Stimulated activated CD8-positive, alpha-beta memory T cell treated with anti-CD3 and anti-CD28 coated beads, Interleukin-7, amount 100 ng/mL, for 48 hours (primary cell): ENCODE results near the gene SHH.

Experiments
- DNase-seq, 2 donors: peaks; one replicate each; pipeline ENCODE4 v3.0.0-alpha.2; 2020; ENCODE audit warnings: low read depth in 1 of 2; ENCODE audit errors: extremely low read depth in 1 of 2

SHH gene

DNA sequence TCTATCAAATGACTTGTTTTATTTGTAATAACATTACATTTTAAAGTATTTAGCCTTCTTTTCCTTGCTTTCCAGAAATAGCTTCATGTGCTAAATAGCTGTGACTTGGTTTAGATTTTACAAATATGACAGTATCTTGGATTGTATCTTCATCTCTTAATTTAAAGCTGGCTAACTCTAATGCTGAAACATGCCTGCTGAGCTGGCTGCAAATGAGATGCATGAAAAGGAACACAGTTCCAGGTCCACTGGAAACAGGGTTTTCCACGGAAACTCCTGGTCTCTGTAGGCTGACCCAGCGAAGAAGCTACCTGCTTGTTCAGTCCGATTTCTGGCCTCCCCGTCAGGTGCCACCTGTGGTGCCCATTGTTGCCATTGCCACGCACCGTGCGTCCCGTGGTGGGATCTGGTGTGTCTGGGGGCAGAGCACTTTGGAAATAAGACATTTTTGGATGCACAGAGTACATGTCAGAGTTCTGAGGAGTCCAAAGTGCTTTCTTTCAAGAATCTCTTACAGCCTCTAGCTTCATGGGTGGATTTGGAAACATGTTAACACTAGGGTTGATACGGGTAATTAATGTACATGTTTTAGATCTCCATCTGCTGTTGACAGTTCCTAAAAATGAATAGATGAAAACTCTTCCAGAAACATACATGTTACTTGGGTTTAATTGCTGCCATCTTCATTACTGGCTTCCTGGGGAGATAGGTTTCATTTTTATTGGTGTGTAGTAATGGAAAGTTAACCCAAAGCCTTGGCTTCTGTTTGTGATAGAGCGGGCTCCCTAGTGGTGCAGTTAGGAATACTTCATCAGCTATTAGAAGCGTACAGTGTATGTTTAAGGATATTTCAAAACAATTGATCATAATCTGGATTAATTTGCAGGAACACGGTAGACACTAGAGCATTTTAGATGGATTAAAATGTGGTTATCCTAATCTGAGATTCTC lies 45.0 kb downstream of the SHH start:
- DNase-seq = no peak

DNA sequence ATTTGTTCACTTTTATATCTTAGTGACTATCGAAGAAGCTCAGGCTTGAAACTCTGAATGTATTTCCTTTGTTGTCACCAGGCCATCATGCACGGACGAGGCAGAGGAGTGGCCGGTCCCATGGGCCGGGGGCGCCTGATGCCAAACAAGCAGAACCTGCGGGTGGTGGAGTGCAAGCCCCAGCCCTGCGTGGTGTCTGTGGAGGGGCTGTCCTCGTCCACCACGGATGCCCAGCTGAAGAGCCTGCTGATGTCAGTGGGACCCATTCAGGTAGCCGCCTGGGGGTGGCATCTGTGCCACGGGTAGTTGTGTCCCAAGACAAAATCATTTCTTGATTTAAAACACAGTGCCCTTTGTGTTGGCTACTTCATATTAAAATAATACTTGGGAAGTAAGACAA lies 45.9 kb downstream of the SHH start:
- DNase-seq = no peak

DNA sequence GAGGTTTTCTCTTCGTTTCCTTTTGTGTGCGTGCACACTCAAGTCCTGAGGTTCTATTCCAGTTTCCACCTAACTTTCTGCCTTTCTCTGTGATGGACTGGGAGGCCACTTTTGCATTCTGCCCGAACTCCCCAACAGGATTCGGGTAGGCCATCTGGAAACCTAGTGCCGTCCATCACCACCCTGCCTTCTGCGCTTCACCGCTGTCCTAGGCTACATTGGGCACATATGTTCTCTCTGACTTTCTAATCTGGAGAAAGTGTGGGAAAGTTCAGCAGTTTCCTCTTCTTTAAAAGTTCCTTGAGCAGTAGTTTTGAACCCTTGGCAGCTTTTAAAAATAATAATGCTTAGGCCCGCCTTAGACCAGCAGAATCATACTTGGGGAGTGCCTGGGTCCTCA lies 46.8 kb downstream of the SHH start:
- DNase-seq = no peak

DNA sequence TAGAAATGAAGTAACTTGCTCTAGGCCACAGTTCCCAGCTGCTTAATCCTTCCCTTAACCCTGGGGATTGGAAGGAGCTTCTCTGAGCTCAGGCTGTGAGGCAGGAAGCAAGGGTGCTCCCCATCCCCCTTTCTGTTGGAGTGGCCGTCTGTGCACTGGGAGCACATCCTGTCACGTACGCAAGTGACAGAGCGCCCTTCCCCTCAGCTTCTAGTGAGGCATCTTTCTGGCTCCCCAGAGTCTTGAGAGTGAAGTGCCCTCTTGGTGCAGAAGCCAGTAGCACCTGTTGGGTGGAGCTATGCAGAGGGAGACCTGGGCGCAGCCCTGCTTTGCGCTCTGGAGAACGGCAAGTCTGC lies 47.8 kb downstream of the SHH start:
- peak; percentile 14 to 56 for DNase-seq

DNA sequence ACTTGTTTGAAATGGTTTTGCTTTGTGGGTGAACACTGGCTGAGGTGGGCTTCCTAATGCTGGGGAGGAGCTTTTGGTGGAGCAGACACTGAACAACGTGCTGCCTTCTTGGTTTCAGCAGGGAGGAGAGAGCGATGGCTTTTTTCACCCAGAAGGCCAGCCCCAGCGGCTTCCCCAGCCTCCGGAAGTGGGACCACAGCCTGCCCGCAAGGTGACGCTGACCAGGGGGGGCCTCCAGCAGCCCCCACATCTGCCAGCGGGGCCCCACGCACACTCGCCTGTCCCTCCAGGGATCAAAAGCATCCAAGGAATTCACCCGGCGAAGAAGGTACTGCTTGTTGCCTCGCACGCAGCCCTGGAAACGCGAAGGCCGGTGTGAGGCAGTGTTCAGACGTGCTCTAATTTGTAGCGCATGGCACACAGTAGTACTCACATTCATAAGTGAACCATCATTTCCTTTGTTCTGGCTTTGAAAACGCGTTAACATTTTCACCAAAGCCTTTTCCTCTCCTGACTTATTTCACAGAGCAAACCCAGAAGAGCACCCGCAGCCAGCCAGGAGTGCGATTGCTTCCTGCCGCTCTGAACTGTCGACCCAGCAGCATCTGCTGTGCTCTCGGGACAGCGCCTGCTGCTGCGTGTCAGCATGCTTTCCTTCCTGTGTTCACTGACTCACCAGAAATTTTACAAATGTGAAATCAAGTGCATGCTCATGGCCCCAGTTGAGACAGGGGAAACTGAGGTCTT lies 48.4 kb downstream of the SHH start:
- peak; percentile 41 to 48 for DNase-seq

DNA sequence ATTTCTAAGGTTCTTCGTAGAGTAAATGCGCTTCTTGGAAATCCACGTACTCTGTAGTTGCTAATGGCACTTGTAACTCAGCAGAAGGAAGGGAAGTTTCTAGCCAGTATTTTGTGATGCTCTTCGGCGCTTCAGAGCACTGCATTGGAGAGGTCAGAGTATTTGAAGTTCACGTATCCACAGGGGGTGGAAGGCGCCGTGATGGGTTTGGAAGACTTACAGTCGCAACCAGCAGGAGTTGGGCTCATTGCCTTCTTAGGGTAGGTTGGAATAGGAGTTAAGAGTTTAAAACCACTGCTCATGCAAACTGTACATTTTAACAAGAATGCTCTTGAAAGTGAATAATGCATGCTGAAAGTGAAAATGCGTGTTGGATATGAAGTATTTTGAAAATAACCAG lies 49.1 kb downstream of the SHH start:
- no peak for DNase-seq

DNA sequence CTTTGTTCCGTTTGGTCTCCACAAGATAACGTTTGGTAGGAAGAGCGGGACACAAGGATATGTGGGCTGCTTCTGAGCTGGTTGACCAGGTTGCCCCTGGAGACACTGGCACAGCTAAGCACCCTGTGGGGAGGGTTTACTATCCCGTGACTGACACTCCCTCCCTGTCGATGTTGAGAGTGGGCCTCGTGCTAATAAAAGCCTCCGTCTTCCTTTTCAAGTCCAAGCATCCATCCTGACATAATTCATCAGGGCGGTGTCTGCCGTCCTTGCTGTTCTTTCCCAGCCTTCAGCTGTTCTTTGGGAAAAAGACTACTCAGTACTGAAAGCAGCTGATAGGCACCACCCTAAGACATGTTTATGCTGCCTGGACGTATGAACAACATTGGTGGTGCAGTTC lies 49.6 kb downstream of the SHH start:
- no peak for DNase-seq

DNA sequence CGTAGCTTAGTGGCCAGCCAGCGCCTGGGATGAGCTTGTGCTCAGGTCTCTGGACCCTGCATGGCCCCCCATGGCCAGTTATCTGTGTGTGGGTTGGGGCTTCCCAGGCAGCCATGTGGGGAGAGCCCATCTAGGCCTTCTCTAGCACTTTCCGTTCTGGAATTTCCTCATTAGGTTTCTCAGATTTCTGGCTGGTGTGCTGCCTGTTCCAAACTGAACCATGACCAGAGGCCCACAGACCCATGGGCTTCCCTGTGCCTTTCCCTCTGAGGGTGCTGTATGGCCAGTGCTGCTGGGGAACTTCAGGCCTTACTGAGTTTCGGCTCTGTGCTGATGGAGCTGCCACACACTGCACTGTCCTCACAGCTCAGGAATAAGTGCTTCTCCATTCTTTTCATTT lies 50.2 kb downstream of the SHH start:
- no peak for DNase-seq

DNA sequence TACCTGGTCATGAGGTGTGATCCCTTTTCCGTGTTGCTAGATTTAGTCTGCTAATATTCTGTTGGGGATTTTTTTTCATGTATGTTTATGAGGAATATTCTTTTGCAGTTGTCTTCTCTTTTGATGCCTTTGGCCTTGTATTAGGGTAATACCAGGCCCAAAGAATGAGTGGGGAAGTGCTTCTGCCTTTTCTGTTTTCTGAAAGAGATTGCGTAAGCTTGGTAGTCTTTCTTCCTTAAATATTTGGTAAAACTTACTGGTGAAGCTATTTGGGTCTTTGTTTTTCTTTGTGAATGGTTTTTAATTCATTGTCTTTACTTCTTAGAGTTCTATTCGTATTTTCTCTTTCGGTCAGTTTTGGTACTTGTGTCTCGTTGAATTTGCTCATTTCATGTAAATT lies 51.1 kb downstream of the SHH start:
- DNase-seq = no peak

DNA sequence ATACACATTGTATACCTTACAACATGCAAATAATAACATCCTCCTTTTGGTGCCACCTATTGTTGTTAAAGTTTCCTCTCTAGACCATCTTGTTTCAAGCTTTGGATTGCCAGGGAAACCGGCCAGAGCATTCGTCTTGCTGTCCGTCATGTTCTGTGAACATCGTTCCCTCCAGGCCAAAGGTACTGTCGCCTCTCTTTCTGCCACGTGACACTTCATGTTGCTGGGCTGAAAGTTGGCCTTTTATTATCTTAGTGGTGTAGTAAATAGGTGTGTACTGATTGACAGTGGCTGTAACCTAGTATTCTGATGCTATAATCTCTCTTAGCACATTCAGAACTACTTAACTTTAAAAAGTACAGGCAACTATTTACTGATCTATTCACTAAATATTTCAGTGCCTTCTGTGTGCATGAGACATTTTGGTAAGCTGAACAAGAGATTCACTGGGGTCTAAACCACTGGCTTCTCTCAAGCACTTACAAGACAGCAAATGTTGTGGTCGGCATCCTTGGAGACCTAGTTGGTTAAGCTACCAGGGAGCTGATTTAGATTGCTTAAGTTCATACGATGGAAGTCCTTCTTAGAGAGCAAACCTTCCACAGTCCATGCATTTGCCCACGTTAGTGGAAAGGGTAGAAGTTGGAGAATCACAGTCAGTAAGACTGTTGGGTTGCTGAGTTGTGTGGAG lies 52.4 kb downstream of the SHH start:
- DNase-seq = no peak

DNA sequence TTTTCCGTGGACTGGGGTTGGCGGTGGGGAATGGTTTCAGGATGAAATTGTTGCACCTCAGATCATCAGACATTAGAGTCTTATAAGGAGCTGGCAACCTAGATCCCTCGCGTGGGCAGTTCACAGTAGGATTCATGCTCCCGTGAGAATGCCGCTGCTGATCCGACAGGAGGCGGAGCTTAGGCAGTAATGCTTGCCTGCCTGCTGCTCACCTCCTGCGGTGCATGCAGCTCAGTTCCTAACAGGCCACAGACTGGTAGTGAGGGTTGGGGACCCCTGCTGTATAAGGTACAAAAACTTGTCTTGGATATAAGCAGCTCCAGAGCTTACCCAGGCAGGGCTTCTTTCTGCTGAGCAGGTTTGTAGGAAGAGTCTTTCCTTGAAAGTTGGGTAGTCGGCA lies 53.9 kb downstream of the SHH start:
- no peak for DNase-seq

DNA sequence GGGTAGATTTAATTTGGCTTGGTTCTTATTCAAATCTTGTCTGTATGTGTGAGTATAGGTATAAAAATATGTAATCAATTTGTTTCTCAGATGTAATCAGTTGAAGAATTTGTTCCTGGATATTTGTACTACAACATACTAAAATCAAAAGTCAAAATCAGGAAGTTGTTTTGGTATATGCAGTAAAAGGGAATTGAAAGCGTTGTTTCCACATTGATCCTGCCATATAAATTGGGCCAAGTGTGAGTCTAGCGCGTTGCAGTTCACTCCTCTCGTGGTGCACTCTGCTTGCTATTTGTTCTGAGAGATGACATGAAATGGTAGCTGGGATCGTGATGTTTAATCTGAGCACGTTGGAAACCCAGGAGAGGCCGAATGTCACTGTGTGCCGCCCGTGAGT lies 55.9 kb downstream of the SHH start:
- DNase-seq = no peak

DNA sequence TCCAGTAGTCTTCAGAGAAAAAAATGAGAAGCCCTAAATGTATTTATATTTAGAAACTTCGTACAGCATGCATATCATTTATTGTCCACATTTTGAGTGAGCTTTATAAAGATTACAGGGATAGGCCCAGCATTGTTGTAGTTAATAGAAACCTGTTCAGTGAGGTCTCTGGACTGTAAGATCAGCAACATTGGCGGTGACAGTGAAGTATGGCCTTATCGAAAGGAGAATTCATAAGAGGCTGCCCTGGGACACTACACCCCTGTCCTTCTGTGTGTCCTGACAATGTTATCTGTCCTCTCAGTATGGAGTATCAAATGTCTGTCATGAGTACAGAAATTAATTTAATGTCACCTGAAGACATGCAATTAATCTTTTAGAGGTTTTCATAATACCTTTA lies 57.2 kb downstream of the SHH start:
- DNase-seq = no peak

DNA sequence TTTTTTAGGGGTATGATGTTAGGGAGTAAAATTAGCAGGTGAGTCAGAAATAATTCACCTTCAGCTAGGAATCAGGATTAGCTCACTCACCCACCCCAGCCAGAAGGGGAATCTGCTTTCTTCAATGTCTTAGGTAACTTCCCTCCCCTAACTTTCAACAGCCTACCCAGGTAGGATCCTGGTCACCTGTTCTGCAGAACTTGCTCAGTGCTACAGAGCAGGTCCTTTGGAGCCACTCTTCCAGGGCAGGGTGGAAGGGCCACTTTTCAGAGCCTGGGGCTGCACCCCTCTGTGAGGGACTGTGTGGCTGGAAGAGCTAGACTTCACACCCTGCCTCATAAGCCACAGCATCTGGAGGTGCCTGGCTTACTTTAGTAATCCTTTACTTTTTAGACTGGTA lies 58.1 kb downstream of the SHH start:
- DNase-seq = no peak

DNA sequence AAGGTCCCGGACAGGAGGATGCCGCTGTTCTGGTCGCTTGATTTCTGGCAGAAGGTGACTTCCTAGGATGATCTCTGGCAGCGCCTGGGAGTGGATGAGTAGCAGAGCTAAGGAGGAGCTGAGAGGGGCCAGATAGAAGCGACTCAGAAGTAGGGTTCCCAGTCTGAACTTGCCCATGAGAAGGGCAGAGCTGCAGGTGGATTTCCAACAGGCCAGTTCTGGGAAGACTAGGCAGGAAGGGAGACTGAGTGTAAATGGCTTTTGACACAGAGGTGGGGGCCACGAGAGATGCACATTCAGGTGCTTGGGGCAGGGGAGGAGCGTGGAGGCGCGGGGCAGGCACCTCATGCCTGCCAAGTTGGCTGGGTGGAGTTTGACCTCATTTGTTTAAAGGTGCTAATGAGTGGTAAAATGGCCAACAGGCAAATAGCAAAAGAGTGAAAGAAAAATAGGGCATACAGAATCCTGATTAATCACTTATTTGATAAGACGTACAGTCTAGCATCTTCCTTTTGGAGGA lies 58.8 kb downstream of the SHH start:
- DNase-seq = no peak

DNA sequence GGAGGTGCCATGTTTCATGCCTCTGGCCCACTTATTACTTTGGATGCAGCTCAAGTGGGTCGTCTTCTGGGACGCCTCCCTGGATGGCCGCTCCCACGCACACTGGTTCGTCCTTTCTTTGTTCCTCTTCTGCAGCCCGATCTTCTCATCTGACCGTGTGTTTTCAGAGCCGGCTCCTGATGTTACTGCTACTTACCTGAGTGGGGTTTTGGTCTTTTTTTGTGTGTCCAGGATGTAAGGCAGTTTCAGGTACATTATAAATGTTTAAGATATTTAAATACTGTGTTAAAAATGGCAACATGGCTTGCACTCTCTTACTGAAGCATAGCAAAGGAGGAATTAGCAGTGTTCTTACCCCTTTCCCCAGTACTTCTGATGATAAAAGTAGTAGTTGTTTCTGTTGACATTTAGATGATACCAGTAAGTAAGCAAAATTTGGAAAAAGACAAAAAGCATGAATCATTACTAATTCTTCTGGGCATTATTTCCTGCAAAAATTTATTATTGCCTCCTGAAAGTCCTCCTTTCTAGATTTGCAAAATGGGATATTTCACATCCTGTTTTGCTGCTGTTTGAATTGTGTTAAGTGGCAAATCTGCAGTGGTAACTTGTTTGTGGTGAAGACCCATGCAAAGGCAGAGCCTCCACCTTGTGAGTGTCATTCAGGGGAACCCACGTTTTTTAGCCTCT lies 59.4 kb downstream of the SHH start:
- DNase-seq = no peak

DNA sequence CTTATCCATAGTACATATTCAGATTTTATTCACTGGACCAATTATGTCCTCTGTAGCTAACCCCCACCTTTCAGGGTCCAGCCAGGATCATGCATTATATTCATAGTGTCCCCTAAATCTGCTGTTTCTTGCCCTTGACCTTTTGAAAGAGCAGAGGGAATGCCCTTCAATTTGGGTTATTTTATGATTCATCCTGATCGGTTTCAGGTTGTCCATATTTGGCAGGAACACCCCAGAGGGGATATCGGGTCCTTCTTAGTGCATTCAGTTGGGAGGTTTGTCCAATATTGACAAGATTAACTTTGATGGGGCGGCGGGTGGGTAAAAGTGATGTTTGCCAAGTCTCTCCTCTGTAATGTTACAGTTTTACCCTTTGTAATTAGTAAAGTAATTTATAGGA lies 60.9 kb downstream of the SHH start:
- no peak for DNase-seq

DNA sequence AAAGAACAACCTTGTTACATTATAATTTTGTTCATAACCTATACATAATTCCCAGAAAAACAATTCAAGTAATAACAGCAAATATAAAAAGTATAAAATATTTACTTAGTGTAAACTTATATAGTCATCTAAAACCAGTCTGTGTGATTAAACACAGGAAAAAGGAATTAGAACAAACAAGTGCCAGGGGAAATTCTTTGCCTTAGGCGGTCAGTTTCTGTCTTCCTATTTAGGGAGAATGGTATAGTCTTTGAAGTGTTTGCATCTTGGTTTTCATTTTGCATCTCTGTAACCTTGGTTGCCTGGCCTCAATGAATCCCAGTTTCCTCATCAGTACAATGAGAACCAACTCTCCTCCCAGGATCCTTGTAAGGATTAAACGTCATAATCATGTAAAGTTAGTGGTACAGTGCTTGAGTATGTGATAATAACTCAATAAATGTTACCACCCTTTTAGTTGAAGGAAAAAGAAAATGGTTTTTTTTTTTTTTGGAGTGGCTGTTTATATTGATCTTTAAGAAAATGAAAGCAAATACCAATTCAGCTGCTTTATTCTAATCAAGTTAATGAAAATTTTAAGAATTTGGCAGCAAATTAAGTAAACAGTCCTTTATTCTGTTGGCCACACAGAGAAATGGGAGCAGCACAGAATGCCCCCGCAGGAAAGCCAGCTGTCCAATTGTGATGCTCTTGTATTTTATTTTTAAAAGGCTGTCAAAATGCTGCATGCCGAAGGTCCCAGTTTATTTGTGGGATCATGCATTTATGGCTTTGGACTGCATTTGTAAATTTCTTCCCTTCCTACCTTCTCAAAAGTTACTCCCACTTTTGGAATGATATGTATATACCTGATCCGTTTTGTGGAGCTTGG lies 61.8 kb downstream of the SHH start:
- DNase-seq = no peak
